ENCODE results near the gene ST6GALNAC4. TPM values are rescaled to one million over a fixed set of nuclear protein-coding genes. Genes with fewer than 3 reads are reported as not detected.

The ST6GALNAC4 gene
- total and polyA plus RNA-seq, 4 donors, result 24.6 to 96.2 (median 55.0) TPM

- Histone ChIP-seq H3K4me1 (ENCODE audit: control insufficient read depth in 5 of 5, insufficient read depth in 5 of 5, low read length in 5 of 5) (peaks cover 3 to 16% (median 6%) of the 10 kb centered on the region in 5 donors), H3K9me3 (ENCODE audit: control insufficient read depth in 4 of 4, insufficient read depth in 3 of 4, low read length in 3 of 4) (peaks cover 0 to 11% (median 6%) of the 10 kb centered on the region in 4 donors), H3K36me3 (ENCODE audit: control insufficient read depth in 4 of 4, insufficient read depth in 4 of 4, low read length in 4 of 4) (peaks cover 15 to 44% (median 41%) of the 10 kb centered on the region in 4 donors), H3K9ac (ENCODE audit: insufficient read depth in 1 of 2, low read length in 2 of 2) (no peak overlapping the region), H3K4me3 (no peak overlapping the region), H3K27me3 (ENCODE audit: control insufficient read depth in 3 of 3, insufficient read depth in 3 of 3, low read length in 2 of 3) (no peaks in the 10 kb centered on the region), H3K27ac (ENCODE audit: low read depth in 1 of 2, low read length in 1 of 2) (no peak overlapping the region)
- TF ChIP-seq CTCF (IDR thresholded peaks at IDR 0.05; ENCODE audit: control extremely low read depth, extremely low read depth), result no peak
- no peak for ATAC-seq (ENCODE audit: insufficient read depth, low FRiP score)
- no peak for DNase-seq
- 99% methylated on average over 4 of the region's 4 CpGs for WGBS, 2 donors
Observed at GRCh38 chr9:127893392-127893791, 23.4 kb downstream of the ST6GALNAC4 start.

- peaks cover 0 to 11% (median 6%) of the 10 kb centered on the region in 4 donors for H3K9me3 ChIP-seq (ENCODE audit: control insufficient read depth in 4 of 4, insufficient read depth in 3 of 4, low read length in 3 of 4)
Observed at GRCh38 chr9:127892831-127893230, 24.0 kb downstream of the ST6GALNAC4 start.

GRCh38 chr9:127890053-127890452 lies 26.8 kb downstream of the ST6GALNAC4 start:
- Histone ChIP-seq H3K9me3 (ENCODE audit: control insufficient read depth in 4 of 4, insufficient read depth in 3 of 4, low read length in 3 of 4) (peaks cover 0 to 9% (median 6%) of the 10 kb centered on the region in 4 donors), H3K36me3 (ENCODE audit: control insufficient read depth in 4 of 4, insufficient read depth in 4 of 4, low read length in 4 of 4) (peaks cover 19 to 58% (median 45%) of the 10 kb centered on the region in 4 donors), H3K4me1 (ENCODE audit: control insufficient read depth in 5 of 5, insufficient read depth in 5 of 5, low read length in 5 of 5) (peaks cover 0 to 6% (median 0%) of the 10 kb centered on the region in 5 donors), H3K4me3 (no peak overlapping the region), H3K27me3 (ENCODE audit: control insufficient read depth in 3 of 3, insufficient read depth in 3 of 3, low read length in 2 of 3) (no peaks in the 10 kb centered on the region), H3K27ac (ENCODE audit: low read depth in 1 of 2, low read length in 1 of 2) (no peak overlapping the region), H3K9ac (ENCODE audit: insufficient read depth in 1 of 2, low read length in 2 of 2) (no peak overlapping the region)
- DNase-seq, result no peak
- no peak for ATAC-seq (ENCODE audit: insufficient read depth, low FRiP score)
- no peak for TF ChIP-seq CTCF (IDR thresholded peaks at IDR 0.05; ENCODE audit: control extremely low read depth, extremely low read depth)
- 95 to 97% methylated on average over 3 of the region's 3 CpGs for WGBS, 2 donors

More at GRCh38 chr9:127892831-127893230, 24.0 kb downstream of the ST6GALNAC4 start:
- Histone ChIP-seq H3K4me3 (no peak overlapping the region), H3K27me3 (ENCODE audit: control insufficient read depth in 3 of 3, insufficient read depth in 3 of 3, low read length in 2 of 3) (no peaks in the 10 kb centered on the region), H3K27ac (ENCODE audit: low read depth in 1 of 2, low read length in 1 of 2) (no peak overlapping the region), H3K9ac (ENCODE audit: insufficient read depth in 1 of 2, low read length in 2 of 2) (no peak overlapping the region), H3K36me3 (ENCODE audit: control insufficient read depth in 4 of 4, insufficient read depth in 4 of 4, low read length in 4 of 4) (peaks cover 15 to 47% (median 43%) of the 10 kb centered on the region in 4 donors), H3K4me1 (ENCODE audit: control insufficient read depth in 5 of 5, insufficient read depth in 5 of 5, low read length in 5 of 5) (peaks cover 2 to 14% (median 6%) of the 10 kb centered on the region in 5 donors)
- WGBS, 2 donors, result 96 to 98% methylated on average over 6 of the region's 6 CpGs
- no peak for TF ChIP-seq CTCF (IDR thresholded peaks at IDR 0.05; ENCODE audit: control extremely low read depth, extremely low read depth)
- DNase-seq, result no peak
- ATAC-seq (ENCODE audit: insufficient read depth, low FRiP score), result no peak

- no peak for DNase-seq
- no peak overlapping the region for H3K4me3 ChIP-seq
- peaks cover 4 to 47% (median 25%) of the 10 kb centered on the region in 4 donors for H3K36me3 ChIP-seq (ENCODE audit: control insufficient read depth in 4 of 4, insufficient read depth in 4 of 4, low read length in 4 of 4)
- H3K27ac ChIP-seq (ENCODE audit: low read depth in 1 of 2, low read length in 1 of 2), result no peak overlapping the region
- WGBS, 2 donors, result 89 to 91% methylated on average over 2 of the region's 2 CpGs
- ATAC-seq (ENCODE audit: insufficient read depth, low FRiP score), result no peak
- no peaks in the 10 kb centered on the region for H3K27me3 ChIP-seq (ENCODE audit: control insufficient read depth in 3 of 3, insufficient read depth in 3 of 3, low read length in 2 of 3)
- no peak for TF ChIP-seq CTCF (IDR thresholded peaks at IDR 0.05; ENCODE audit: control extremely low read depth, extremely low read depth)
- H3K4me1 ChIP-seq (ENCODE audit: control insufficient read depth in 5 of 5, insufficient read depth in 5 of 5, low read length in 5 of 5), result peaks cover 0 to 13% (median 6%) of the 10 kb centered on the region in 5 donors
- peaks cover 0 to 1% (median under 1%) of the 10 kb centered on the region in 4 donors for H3K9me3 ChIP-seq (ENCODE audit: control insufficient read depth in 4 of 4, insufficient read depth in 3 of 4, low read length in 3 of 4)
- H3K9ac ChIP-seq (ENCODE audit: insufficient read depth in 1 of 2, low read length in 2 of 2), result no peak overlapping the region
Observed at GRCh38 chr9:127887792-127888191, 29.0 kb downstream of the ST6GALNAC4 start.

Data from lung (tissue), 12 donors.